NCI-H1092 treated with DMSO at 0.1 percent for 48 hours (cell line): ENCODE results near the gene ZBTB40.

ENCODE experiments used
- DNase-seq: peaks from one replicate; lab custom pipeline; 2025; lab: John Stamatoyannopoulos, UW

The ZBTB40 gene

DNA sequence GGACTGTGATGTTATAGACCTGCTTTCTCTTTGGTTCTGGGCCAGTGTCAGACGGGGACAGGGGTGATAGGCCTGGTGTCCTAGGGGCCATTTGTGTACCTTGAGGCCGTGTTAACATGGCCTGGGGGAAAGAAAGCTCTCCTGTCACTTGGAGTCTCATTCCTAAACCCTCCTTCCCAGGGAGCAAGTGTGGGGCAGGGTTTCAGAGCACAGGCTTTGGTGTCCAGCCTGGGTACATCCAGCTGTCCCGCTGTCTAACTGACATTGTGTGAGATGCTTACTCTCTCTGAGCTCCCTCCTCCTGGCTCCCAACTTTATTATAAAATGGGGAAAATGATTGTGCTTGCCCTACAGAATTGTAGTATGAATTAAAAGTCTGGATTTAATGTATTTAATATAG lies 79.1 kb downstream of the ZBTB40 start:
- no peak for DNase-seq

DNA sequence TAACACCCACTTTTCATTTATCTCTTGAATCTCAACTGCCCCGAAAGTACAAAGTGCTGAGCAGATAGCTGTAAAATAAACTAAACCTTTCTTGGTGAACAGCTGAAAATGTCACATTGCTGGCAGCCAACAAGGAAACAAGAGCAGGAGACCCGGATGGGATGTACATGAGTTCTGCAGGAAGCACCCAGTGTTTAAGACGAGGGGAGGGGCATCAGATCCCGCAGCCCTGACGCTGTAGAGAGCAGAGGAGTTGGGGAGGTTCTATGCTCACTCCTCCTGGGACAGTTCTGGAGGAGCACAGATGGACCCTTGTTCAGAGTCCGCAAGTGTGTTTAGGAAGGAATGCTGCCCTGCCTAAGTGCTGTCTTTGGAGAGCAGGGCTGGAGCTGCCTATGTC lies 79.6 kb downstream of the ZBTB40 start:
- no peak for DNase-seq

DNA sequence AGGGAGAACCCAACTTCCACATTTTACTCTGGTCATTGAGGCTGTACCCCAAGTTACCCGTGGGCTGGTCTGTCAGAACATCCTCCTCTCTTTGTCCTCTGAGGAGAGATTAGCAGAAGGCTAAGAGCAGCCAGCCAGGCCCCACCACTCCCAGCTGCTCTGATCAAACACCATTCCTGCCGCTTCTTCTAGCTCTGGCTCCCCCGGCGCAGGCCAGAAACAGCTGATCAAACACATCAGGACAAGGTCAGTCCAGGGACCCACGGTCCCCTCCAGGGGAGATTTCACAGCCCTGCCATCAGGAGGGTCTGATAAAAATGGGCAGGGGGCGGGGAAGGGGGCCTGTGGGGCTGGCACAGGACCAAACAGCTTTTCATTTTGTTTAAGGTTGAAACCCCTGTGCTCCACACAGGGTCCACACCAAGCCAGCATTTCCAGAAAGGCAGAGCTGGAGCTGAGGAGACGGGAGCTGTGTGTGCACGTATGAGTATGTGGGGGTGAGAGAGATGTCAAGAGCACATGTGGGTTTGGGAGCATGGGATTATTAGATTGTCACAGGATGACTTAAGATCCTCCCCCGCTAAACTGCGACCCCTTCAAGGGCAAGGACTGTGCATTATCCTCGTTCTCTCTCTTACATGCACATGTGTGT lies 81.7 kb downstream of the ZBTB40 start:
- DNase-seq, result peak; percentile 94

DNA sequence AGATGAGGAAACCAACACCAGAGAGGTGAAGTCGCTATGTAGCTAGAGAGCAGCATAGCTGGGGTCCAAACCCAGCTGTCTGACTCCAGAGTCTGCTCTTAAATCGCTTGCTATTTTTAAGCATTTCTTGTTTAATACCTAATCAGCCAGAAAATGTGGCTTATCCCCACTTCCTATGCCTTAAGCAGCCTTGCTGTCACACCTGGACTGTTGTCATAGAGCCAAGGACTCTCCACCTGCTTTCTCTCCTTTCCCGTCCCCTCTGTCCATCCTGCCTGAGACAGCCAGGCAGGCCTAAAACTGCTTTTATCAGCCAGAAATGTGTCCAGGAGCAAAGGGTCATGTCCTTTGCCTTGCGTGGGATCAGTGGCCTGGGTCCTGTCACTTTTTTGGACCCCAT lies 83.3 kb downstream of the ZBTB40 start:
- DNase-seq, result peak; percentile 29

DNA sequence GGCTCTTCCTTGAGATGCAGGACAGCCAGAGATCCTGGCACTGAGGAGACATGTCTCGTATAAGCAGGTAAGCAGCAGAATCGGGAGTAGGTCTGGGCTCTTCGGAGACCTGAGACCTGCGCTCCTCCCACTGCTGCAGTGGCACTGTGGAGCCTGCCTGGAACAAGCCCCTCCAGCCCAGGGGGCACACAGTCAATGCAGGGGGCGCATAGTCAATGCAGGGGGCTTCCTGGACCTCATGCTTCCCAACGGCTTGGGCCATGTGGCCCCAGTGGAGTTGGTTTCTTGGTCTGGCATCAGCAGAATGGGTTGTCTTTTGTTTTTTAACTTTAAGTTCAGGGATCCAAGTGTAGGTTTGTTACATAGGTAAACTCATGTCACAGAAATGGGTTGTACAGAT lies 83.7 kb downstream of the ZBTB40 start:
- DNase-seq, result no peak

DNA sequence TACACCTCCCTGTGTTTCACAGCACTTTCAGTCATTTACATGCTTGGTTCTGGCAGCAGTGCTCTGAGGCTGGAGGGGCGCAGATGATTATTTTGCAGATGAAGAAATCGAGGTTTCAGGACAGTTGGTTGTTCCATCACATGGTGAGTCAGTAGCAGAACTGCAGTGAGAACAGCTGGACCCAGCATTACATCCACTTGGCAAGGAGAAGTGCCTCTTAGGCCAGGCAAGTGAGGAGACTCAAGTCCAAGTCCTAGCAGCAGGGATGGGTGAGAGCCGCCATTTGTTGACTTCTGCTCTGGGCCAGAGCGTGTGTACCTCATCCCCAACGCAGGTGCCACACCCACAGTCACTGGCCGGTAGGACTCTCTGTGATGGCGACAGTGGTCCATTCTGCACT lies 84.9 kb downstream of the ZBTB40 start:
- DNase-seq, result no peak

DNA sequence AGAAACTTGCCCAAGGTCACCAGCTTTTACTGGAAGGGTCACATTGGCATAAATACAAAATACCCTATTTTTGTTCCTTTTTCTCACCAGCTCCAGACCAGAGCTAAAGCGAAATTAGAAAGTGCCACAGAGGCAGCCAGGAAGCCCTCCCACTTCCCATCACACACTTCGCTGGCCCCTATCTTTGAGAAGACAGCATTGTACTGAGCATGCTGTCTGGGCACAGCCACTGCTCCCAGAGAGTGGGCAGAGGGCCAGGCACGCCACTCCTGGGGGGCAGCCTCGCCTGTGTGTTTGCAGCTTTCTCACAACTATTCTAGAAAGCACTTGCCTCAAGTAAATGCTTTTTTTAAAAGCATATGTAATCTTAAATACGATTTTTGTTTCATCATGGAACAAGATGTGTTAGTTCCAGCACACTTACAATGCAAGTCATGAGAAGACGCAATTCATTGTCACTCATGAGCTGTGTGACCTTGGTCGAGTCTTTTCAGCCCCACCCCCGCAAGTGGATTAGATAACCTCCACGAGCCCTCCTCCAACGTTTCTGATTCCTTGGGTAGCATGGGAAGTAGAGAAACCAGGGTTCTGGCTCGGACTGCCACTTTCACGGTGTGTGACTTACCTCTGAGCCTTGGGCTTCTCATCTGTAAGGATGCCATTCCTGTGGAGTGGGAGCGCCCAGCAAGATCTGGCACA lies 85.9 kb downstream of the ZBTB40 start:
- no peak for DNase-seq

DNA sequence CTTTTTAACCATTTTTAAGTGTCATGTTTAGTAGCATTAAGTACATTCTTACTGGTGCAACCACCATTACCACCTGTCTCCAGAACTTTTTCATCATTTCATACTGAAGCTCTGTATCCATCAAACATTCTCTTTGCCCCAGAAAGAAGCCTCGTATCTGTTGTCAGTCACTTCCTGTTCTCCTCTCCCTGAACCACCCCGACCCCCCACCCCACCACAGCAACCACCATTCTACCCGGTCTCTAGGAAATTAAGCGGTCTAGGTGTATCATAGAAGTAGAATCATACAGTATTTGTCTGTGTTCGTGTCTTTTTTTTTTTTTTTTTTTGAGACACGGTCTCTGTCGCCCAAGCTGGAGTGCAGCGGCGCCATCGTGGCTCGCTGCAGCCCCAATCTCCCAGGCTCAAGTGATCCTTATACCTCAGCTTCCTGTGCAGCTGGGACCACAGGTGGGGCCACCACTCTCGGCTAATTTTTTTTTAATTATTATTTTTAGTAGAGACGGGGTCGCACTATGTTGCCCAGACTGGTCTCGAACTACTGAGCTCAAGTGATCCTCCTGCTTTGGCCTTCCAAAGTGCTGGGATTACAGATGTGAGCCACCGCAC lies 88.0 kb downstream of the ZBTB40 start:
- DNase-seq, result no peak

DNA sequence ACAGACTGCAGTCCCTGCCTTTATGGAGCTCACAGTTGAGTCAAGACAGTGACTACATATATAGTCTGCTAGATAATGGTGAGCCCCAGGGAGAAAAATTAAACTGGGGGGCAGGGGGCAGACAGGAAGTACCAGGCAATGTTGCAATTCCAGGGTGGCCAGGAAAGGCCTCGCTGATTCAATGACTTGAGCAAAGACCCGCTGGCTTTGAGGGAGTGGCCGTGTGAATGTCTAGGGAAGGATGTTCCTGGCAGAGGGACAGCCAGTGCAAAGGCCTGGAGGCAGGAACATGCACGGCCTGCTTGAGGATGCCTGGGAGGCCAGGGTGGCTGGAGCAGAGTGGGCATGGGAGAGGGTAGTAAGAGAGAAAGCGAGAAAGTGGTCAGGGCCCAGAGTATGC lies 88.7 kb downstream of the ZBTB40 start:
- no peak for DNase-seq

DNA sequence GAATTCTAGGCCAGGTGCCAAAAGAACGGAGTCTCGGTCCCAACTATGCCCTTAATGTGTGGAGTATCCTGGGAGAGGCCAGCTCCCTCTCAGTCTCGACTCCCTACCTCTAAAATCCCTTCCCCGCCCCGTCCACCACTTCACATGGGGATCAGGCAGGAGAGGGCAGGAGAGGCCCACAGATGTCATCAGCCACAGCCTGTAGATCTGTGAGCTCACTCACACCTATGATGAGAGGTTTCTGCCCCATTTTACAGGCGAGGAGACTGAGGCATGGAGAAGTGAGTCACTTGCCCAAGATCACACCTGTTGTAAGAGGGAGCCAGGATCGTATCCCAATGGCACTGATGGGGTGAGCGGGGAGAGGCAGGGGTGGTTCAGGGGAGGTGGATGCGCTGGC lies 91.2 kb downstream of the ZBTB40 start:
- DNase-seq, result peak; percentile 22

DNA sequence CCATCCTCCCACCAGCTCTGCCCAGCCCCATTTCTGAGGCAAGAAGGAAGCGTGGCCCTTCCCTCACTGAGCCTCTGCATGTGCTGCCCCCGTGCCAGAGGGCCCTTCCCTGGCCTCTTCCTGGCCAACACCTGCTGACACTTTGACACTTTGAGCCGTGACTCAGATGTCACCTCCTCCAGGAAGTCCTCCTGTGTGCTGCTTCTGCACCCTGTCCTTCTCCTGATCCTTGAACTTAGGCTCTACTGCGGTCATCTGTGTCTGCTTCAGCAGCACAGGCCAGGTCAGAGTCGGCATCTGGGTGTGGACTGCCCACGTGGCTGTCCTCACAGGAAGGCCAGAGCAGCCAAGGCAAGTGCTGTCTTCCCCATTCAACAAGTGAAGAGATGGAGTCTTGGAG lies 92.0 kb downstream of the ZBTB40 start:
- DNase-seq, result no peak

DNA sequence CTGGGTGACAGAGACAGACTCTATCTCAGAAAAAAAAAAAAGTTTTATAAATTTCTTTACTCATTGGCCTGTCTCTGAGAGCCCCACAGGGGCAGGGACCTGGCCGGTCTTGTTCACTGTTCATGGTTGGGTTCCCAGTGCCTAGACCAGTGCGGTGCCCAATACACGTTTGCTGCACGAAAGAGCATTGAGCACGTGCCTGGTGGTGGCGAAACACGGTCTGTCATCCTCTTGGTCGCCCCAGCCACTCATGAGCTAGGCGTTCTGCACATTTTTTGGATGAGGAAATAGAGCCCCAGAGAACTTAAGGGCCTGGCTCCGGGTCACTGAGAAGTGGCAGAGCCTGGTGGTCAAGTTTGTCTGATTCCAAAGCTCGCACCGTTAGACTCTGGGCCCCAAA lies 93.0 kb downstream of the ZBTB40 start:
- DNase-seq, result no peak

DNA sequence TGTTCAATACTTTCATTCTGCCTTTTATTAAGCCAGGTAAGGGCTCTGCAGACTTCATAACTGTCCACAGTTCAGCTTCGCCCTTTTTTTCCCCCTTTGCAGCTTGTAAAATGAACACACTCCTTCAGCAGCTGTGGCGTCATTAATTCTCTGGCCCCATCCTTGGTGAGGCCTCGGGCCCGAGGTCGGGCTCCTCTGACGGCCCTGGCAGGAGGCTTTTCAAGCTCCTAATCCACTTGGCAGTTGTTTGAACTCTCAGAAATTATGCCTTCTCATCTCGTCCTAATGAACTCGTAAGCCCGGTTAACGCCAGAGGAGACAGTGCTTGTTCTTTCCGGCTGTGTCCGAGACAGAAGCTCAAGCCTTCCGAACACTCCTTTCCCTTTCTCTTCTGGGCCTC lies 93.5 kb downstream of the ZBTB40 start:
- no peak for DNase-seq

DNA sequence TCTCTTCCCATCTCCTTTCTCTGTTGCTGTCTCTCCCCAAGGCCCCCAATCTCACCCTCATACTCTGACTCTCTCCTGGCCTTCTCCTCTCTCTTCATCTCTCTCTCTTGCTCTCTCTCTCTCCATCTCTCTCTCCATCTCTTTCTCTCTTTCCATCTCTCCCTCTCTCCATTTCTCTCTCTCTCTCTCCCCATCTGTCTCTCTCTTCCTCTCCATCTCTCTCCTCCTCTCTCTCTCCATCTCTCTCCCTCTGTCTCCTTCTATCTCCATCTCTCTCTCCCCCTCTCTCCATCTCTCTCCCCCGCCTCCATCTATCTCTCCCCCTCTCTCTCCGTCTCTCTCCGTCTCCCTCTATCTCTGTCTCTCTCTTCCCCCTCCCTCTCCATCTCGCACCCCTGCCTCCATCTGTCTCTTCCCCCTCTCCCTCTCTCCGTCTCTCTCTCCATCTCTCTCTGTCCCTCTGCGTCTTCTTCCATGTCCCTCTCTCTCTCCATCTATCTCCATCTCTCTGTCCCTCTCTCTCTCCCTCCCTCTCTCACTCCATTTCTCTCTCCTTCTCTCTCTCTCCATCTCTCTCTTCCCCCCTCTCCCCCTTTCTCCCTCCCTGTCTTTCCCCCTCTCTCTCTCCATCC lies 95.7 kb downstream of the ZBTB40 start:
- no peak for DNase-seq

DNA sequence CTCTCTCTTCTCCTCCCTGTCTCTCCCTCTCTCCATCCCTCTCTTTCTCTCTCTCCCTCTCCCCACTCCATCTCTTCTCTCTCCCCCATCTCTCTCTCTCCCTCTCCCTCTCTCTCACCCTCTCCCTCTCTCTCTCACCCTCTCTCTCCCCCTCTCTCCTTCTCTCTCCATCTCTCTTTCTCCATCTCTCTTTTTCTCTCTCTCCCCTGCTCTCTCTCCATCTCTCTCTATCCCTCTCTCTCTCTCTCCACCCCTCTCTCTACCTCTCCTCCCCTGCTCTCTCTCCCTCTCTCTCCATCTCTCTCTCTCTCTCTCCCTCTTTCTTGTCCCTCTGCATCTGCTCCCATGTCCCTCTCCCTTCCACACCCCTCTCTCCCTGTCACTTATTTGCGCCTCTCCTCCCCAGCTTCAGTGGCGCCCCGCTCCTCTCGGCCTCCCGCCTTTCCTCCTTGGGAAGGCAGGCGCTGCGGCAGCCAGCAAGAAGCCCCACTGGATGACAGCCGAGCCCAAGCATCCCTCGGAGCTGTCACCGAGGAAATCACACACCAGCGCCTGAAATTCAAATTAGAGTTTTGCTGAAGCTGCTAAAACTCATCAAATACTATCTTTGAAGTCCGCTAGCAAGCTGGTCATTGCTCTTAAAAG lies 96.3 kb downstream of the ZBTB40 start:
- no peak for DNase-seq

DNA sequence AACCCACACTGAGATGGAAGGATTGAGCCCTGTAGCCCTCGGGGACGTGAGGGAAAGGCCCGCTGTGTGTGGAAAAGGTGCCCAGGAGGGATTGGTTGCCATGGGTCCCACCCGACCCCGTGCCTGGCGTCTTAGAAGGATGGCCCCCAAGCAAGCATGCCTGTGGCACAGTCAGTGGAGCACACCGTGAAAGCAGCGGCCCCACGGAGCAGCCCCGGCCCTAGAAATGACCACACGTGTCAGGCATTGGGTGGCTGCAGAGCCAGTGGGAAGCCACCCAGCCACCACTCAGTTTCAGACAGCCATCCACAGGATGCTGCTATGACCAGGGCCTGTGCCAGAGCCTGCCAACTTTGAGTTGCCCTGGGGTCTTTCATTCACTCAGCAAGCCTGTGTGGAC lies 98.4 kb downstream of the ZBTB40 start:
- no peak for DNase-seq

DNA sequence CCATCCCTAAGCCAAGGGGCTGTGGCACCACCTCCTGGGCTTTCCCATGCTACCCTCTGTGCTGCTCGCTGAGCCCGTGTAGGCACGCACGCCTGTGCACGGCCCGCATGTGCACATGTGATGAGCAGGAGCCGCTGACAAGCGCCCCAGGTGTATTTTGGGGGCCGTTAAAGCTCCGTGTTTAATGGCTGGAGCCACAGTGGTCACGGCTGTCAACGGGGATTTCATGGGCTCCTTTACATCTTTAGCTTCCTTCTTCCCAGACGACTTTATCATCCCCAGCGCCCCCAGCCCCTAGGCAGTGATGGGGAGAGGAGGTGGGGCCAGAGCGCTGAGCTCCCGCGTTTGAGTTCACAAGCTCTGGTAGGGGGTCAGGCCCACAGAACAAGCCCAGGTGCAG lies 99.9 kb downstream of the ZBTB40 start:
- no peak for DNase-seq

DNA sequence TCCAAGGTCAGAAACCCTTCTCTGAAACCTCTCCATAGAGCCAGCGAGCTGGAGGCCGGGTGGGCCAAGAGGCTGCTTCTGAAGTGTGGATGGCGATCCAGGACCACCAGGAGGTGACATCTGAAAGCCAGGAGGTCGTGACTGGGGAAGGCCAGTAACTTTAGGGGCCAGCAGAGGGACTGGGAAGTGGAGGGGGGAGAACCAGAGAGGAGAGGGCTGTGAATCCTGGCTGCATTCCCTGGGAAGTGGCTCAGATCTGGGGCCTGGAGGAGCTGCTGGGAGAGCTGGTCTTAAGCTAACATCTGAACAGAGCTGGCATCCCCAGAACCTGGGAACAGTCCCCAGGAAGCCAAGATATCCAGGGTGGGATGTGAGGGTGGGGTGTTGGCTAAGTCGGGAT lies 100.4 kb downstream of the ZBTB40 start:
- no peak for DNase-seq

DNA sequence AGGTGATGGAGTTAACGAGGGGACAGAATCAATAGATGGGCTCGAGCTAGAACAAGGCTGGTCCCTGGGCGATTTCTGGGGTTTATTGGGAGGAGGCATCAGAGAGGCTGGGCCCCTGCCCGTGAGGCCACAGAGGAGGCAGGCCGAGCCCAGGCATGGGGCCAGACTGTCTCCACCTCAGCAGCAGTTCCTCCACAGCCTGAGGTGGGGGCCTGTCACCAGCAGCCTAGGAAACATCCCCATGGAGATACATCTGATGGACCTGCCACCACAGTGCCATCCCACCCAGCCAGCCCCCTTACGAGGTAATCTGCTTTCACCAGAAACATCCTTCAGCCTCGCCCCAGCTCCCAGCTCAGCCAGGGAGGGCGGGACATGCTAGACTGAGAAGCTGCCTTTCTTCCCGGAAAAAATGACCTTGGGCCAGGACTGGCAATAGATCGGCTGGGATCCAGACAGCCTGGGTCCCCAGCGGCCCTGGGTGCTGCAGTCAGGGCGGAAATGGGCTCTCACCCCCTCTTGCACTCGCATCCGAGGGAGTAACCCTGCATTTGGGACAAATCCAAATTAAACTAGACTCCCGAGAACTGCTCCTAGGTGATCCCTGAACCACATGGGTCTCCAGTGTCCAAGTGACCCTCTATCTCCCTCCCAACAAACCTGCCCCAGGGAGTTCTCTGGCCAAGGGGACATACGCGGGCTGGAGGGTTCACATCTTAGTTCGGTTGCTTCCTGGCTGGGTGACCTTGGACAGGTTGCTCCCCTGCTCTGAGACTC lies 101.6 kb downstream of the ZBTB40 start:
- DNase-seq, result no peak

DNA sequence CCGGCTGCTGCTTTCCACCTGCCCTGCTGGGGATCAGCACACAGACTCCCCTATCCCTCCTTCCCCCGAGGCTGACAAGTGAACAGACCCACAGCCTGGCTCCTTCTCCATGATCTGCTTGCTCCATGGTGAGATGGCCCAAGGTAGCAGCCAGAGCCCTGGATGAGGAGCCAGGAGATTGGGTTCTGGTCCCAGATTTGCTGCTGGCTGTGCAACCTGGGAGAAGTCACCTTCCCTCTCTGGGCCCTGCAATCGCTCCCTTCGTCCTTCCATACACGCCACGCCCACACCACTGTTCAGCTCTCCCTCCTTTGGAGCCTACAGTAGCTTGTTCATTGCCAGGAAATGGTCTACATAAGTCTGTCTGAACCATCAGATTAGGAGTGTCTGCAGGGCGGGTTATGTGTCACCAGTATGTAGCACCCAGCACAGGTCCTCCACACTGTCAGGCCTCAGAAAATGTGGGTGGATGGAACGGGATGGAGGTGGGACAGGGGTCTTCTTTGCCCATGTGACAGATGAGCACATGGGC lies 102.4 kb downstream of the ZBTB40 start:
- DNase-seq, result no peak

DNA sequence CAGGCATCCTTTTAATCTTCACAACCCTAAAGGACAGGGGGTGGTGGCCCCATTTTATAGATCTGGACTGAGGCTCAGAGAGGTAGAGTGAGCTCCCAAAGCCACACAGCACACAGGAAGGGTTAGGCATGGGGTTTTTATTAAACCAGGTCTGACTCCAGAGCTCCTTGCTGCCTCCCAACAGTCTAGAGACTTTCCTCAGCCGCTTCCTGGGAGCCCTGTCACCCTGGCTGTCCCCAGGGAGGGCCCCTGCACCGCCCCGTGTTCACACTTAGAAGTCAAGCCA lies 103.7 kb downstream of the ZBTB40 start:
- no peak for DNase-seq
